SH-SY5Y (cell line): ENCODE data around the gene LOXL4.

Experiments used
- GATA2 ChIP-seq: IDR thresholded peaks from 2 replicates; pipeline ENCODE4 v1.6.1; 2011; ENCODE audit warnings: mild to moderate bottlenecking, low read depth, low read length
- GATA3 ChIP-seq: IDR thresholded peaks from 2 replicates; pipeline ENCODE4 v1.6.1; 2011; ENCODE audit warnings: low read depth, mild to moderate bottlenecking, low read length, moderate library complexity

DNA sequence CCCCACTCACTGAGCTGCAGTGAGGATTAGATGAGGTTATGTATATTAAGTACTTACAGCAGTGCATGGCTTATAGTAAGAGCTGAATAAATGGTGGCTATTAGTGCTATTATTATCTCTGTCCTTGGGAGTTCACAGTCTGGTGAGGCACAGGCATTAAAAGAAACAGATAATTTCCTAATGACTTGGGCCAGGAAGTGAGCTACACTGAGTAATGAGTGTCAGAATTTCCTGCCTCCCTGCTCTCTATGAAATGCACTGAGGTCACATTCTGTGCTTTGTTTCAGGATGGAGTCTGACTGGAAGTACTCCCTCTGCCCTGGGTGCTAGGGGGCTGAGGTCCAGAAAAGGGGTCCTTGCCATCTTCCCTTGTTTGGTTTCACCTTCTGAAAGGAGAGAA, 48.7 kb upstream of the LOXL4 start:
- TF ChIP-seq GATA2 (no peak), GATA3 (no peak)
